Measurements from ENCODE around the gene ADRA2B.
"Not testable (repeated sequence)": the region's sequence is repeated elsewhere in the genome, so short reads cannot be mapped to it uniquely, and the experiment has no call there.

ADRA2B gene

DNA sequence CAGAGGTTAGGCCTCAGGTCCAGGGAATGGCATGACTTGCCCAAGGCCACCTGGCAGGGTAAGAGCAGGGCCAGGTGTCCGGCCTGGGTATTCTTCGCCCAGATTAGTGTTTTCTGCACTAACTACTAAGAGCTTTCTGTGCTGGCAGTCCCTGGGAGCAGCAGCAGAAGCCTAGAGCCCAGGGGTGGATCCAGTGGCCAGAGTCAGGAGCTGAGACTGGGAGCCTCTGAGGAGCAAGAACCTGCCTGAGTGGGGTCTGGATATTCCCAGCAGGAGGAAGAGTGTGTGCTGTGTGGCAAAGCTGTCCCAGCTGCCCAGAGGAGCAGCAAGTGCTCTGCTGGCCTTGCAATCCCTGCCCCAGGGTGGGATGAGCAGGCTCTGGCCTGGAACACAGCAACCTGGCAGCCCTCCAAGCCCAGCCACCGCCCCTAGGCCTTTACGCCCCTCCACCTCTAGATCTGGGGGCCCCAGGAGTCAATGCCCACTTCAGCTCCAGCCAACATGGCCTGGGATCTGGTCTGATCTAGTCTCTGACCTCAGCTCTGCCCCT is 50.9 kb downstream of the ADRA2B start:
- no peak for DNase-seq

DNA sequence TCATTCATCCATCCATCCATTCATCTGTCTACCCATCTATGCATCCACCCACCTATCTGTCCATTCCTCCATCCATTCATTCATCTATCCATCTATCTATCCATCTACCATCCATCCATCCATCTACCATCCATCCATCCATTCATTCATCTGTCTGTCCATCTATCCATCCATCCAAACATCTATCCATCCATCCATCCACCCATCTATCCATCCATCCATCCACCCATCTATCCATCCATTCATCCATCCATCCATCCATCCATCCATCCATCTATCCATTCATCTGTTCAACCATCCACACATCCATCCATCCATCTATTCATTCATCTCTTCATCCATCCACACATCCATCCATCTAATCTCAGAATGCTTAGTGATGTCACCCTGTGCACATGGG is 51.6 kb downstream of the ADRA2B start:
- DNase-seq: not testable (repeated sequence)

DNA sequence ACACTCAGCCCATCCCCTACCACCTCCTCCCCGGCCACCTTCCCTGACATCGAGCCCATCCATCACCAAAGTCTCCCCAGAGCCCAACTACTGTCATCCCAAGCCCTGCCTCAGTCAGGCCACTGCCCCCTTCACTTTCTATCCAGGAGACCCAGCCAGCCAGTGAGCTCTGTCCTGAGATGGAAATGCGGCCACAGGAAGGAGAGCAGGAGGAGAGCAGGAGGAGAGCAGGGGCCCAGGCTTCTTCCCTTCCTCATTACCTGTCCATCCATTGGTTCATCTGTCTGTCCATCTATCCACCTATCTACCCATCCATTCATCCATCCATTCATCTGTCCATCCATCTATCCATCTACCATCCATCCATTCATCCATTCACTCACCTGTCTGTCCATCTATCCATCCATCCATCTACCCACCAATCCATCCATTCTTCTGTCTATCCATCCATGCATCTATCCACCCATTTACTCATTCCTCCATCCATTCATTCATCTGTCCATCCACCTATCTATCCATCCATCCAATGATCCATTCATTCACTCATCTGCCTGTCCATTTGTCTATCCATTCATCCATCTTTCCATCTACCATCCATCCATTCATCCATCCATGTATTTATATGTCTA is 52.2 kb downstream of the ADRA2B start:
- DNase-seq: not testable (repeated sequence)

DNA sequence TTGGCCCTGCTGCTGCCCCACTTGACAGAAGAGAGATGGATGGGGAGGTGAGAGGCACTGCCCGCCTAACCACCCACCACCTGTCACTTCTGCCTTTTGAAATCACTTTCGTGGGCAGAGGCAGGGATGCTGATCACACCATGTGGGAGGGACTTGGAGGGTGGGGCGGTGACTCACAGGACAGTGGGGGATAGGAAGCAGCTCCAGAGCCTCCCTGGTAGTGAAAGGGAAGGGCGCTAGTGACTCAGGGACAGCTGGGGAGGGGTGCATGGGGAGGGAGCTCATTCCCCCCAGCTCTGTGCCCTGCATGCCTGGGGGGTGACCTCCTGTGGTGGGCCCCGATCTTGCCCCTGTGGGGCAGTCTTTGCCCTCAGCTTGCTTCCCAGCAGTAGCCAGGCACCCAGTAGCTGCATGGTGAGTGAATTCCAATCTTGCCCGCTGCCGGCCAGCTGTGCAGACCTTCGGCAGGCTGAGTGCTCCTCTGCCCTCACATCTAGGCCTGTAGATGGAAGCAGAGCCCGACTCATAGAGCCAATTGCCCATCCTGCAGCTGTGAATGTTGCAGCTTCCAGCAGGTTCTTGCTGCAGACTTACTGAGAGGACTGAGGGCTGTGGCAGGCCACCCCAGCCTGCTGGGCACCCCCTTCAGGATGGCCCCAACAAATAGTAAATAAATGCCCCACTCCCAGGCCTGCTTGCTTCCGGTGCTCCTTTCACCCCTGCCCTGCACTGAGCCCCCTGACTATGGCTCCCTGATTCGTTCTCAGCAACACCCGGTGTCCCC is 53.1 kb downstream of the ADRA2B start:
- DNase-seq: not testable (repeated sequence)

Data from activated CD4-positive, alpha-beta T cell treated with anti-CD3 and anti-CD28 coated beads for 1 hour (primary cell).